HepG2 (cell line): Measurements from ENCODE around the gene ZNF32.

Experiments
- MTA3 ChIP-seq: sonication (generic); formaldehyde crosslinking; IDR thresholded peaks from 2 replicates; pipeline ENCODE4 v1.4.0; 2020; ENCODE audit warnings: missing genetic modification reagents
- RFX5 ChIP-seq: IDR thresholded peaks from 2 replicates; pipeline ENCODE4 v1.6.1; 2011; ENCODE audit warnings: low read depth, low read length, improper control_type of control experiment
- TF ChIP-seq, protein P1 (sequence below): sonication (generic); formaldehyde crosslinking; IDR thresholded peaks from 2 replicates; pipeline ENCODE4 v1.8.0; 2022; ENCODE audit warnings: mild to moderate bottlenecking, missing genetic modification reagents
- TF ChIP-seq, protein P2 (sequence below): IDR thresholded peaks from 2 replicates; pipeline ENCODE4 v1.6.1; 2012; ENCODE audit warnings: inconsistent platforms

DNA sequence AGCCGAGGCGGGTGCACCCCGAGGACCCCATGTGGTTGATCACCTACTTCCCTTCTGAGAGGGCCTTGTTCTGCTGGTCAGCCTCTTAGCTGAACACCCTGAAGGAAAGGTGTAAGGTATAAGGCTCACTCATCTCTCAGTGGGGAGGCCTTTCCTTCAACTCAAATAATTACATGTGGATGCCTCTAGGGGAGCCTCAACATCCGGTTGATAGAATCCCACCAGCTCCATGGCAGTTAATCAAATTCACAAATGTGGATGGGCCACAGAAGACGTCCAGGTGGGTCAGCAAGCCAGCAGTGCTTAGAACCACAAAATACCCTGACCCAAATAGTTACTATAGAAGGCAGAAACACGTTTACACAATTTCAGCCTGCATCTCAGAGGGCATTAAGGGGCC is 37.7 kb upstream of the ZNF32 start:
- TF ChIP-seq MTA3 (no peak), RFX5 (no peak)
- TF ChIP-seq, protein P1, sequence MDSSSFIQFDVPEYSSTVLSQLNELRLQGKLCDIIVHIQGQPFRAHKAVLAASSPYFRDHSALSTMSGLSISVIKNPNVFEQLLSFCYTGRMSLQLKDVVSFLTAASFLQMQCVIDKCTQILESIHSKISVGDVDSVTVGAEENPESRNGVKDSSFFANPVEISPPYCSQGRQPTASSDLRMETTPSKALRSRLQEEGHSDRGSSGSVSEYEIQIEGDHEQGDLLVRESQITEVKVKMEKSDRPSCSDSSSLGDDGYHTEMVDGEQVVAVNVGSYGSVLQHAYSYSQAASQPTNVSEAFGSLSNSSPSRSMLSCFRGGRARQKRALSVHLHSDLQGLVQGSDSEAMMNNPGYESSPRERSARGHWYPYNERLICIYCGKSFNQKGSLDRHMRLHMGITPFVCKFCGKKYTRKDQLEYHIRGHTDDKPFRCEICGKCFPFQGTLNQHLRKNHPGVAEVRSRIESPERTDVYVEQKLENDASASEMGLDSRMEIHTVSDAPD (CRISPR knock-in tag), result no peak
- TF ChIP-seq, protein P2, sequence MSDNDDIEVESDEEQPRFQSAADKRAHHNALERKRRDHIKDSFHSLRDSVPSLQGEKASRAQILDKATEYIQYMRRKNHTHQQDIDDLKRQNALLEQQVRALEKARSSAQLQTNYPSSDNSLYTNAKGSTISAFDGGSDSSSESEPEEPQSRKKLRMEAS, result no peak
